ENCODE measurements around the gene FAM20B. TPM values are rescaled to one million over a fixed set of nuclear protein-coding genes. Genes with fewer than 3 reads are reported as not detected.

The FAM20B gene
- total RNA-seq, 1 donor from 2014 or later, result 31.6 TPM

- Mint-ChIP-seq H3K27ac (ENCODE audit: unreplicated experiment) (peak overlapping the region; percentile 90), H3K4me1 (ENCODE audit: unreplicated experiment) (peaks cover 24% of the 10 kb centered on the region), H3K27me3 (ENCODE audit: unreplicated experiment) (no peaks in the 10 kb centered on the region), H3K9me3 (ENCODE audit: unreplicated experiment) (no peaks in the 10 kb centered on the region), H3K4me3 (ENCODE audit: unreplicated experiment) (peak overlapping the region; percentile 96), H3K36me3 (ENCODE audit: unreplicated experiment) (peaks cover 1% of the 10 kb centered on the region)
- no peak for DNase-seq (ENCODE audit: extremely low spot score, unreplicated experiment)
- TF ChIP-seq CTCF (IDR thresholded peaks at IDR 0.05), result no peak
Measured at GRCh38 chr1:179080866-179081686, 55.4 kb downstream of the FAM20B start.

- no peaks in the 10 kb centered on the region for H3K9me3 Mint-ChIP-seq (ENCODE audit: unreplicated experiment)
- H3K27me3 Mint-ChIP-seq (ENCODE audit: unreplicated experiment), result no peaks in the 10 kb centered on the region
- DNase-seq (ENCODE audit: extremely low spot score, unreplicated experiment), result peak; percentile 95
- peak within 1 kb of the TSS; percentile 96 for H3K4me3 Mint-ChIP-seq (ENCODE audit: unreplicated experiment)
- H3K27ac Mint-ChIP-seq (ENCODE audit: unreplicated experiment), result peak within 1 kb of the TSS; percentile 90
- no peak for TF ChIP-seq CTCF (IDR thresholded peaks at IDR 0.05)
- H3K36me3 Mint-ChIP-seq (ENCODE audit: unreplicated experiment), result peaks cover 1% of the 10 kb centered on the region
- peaks cover 24% of the 10 kb centered on the region for H3K4me1 Mint-ChIP-seq (ENCODE audit: unreplicated experiment)
Measured at GRCh38 chr1:179081687-179082332, 56.1 kb downstream of the FAM20B start, which contains the start of gene TOR3A. Gene TOR3A, plus strand, starts transcription at chr1:179082070. Its CDS starts 59 bp downstream, at chr1:179082129.

GRCh38 chr1:179082333-179082998, 56.8 kb downstream of the FAM20B start:
- Mint-ChIP-seq H3K4me1 (ENCODE audit: unreplicated experiment) (peaks cover 25% of the 10 kb centered on the region), H3K27ac (ENCODE audit: unreplicated experiment) (peak overlapping the region; percentile 89), H3K27me3 (ENCODE audit: unreplicated experiment) (no peaks in the 10 kb centered on the region), H3K36me3 (ENCODE audit: unreplicated experiment) (peaks cover 1% of the 10 kb centered on the region), H3K4me3 (ENCODE audit: unreplicated experiment) (peak overlapping the region; percentile 96), H3K9me3 (ENCODE audit: unreplicated experiment) (no peaks in the 10 kb centered on the region)
- DNase-seq (ENCODE audit: extremely low spot score, unreplicated experiment), result no peak
- no peak for TF ChIP-seq CTCF (IDR thresholded peaks at IDR 0.05)

- no peak for DNase-seq (ENCODE audit: extremely low spot score, unreplicated experiment)
- Mint-ChIP-seq H3K4me1 (ENCODE audit: unreplicated experiment) (peaks cover 27% of the 10 kb centered on the region), H3K27ac (ENCODE audit: unreplicated experiment) (peak overlapping the region; percentile 89), H3K4me3 (ENCODE audit: unreplicated experiment) (peak overlapping the region; percentile 96), H3K36me3 (ENCODE audit: unreplicated experiment) (no peaks in the 10 kb centered on the region), H3K27me3 (ENCODE audit: unreplicated experiment) (no peaks in the 10 kb centered on the region), H3K9me3 (ENCODE audit: unreplicated experiment) (no peaks in the 10 kb centered on the region)
- TF ChIP-seq CTCF (IDR thresholded peaks at IDR 0.05), result no peak
Measured at GRCh38 chr1:179082999-179083335, 57.3 kb downstream of the FAM20B start.

GRCh38 chr1:179083533-179083932, 57.8 kb downstream of the FAM20B start:
- no peak for TF ChIP-seq CTCF (IDR thresholded peaks at IDR 0.05)
- Mint-ChIP-seq H3K27me3 (ENCODE audit: unreplicated experiment) (no peaks in the 10 kb centered on the region), H3K4me3 (ENCODE audit: unreplicated experiment) (peak overlapping the region; percentile 59), H3K9me3 (ENCODE audit: unreplicated experiment) (no peaks in the 10 kb centered on the region), H3K27ac (ENCODE audit: unreplicated experiment) (peak overlapping the region; percentile 34), H3K36me3 (ENCODE audit: unreplicated experiment) (no peaks in the 10 kb centered on the region), H3K4me1 (ENCODE audit: unreplicated experiment) (peaks cover 28% of the 10 kb centered on the region)
- no peak for DNase-seq (ENCODE audit: extremely low spot score, unreplicated experiment)
